Measurements from ENCODE around the gene RRP8. TPM values are rescaled to one million over a fixed set of nuclear protein-coding genes. Genes with fewer than 3 reads are reported as not detected.
A peak's percentile ranks its signal among the peaks of the same experiment; 100 is the strongest.

Gene RRP8
- total and polyA plus RNA-seq, 2 experiments from 2014 or later = 15.3 to 26.1 TPM

- Histone ChIP-seq H2AFZ (no peak overlapping the region), H3K27ac (no peak overlapping the region), H3K27me3 (no peaks in the 10 kb centered on the region), H3K4me1 (ENCODE audit: insufficient read depth) (no peaks in the 10 kb centered on the region), H3K9me3 (ENCODE audit: low read depth) (peaks cover 10% of the 10 kb centered on the region), H3K36me3 (replicated peaks; ENCODE audit: insufficient read depth, low read depth) (no peaks in the 10 kb centered on the region), H3K9me2 (replicated peaks; ENCODE audit: insufficient read depth) (no peaks in the 10 kb centered on the region), H3K4me3 (no peak overlapping the region), H3K79me2 (no peaks in the 10 kb centered on the region), H4K20me1 (ENCODE audit: insufficient read depth, poor library complexity, severe bottlenecking) (no peaks in the 10 kb centered on the region), H3K4me2 (no peak overlapping the region)
- 86% methylated on average over 1 of the region's 1 CpG for WGBS (ENCODE audit: low lambda C conversion rate, missing lambda C conversion rate)
- no peak for TF ChIP-seq CTCF (IDR thresholded peaks at IDR 0.05; ENCODE audit: poor library complexity)
- TF ChIP-seq EZH2phosphoT487 (IDR thresholded peaks at IDR 0.05; ENCODE audit: low read depth, severe bottlenecking, unreplicated experiment) = no peak
- no peak for TF ChIP-seq EZH2 (IDR thresholded peaks at IDR 0.05; ENCODE audit: borderline replicate concordance)
- no peak for DNase-seq (ENCODE audit: low spot score)
Observed at GRCh38 chr11:6588018-6588417, 15.4 kb downstream of the RRP8 start.

- DNase-seq (ENCODE audit: low spot score) = no peak
- no peak overlapping the region for H3K4me2 ChIP-seq
- TF ChIP-seq CTCF (IDR thresholded peaks at IDR 0.05; ENCODE audit: poor library complexity) = no peak
- no peak for TF ChIP-seq EZH2 (IDR thresholded peaks at IDR 0.05; ENCODE audit: borderline replicate concordance)
- no peak for TF ChIP-seq EZH2phosphoT487 (IDR thresholded peaks at IDR 0.05; ENCODE audit: low read depth, severe bottlenecking, unreplicated experiment)
- no peaks in the 10 kb centered on the region for H3K27me3 ChIP-seq
- peaks cover 10% of the 10 kb centered on the region for H3K9me3 ChIP-seq (ENCODE audit: low read depth)
- H2AFZ ChIP-seq = no peak overlapping the region
- no peaks in the 10 kb centered on the region for H3K36me3 ChIP-seq (replicated peaks; ENCODE audit: insufficient read depth, low read depth)
- 87% methylated on average over 11 of the region's 11 CpGs for WGBS (ENCODE audit: low lambda C conversion rate, missing lambda C conversion rate)
- H3K4me3 ChIP-seq = no peak overlapping the region
- no peaks in the 10 kb centered on the region for H4K20me1 ChIP-seq (ENCODE audit: insufficient read depth, poor library complexity, severe bottlenecking)
- H3K4me1 ChIP-seq (ENCODE audit: insufficient read depth) = no peaks in the 10 kb centered on the region
- H3K27ac ChIP-seq = no peak overlapping the region
- no peaks in the 10 kb centered on the region for H3K79me2 ChIP-seq
- no peaks in the 10 kb centered on the region for H3K9me2 ChIP-seq (replicated peaks; ENCODE audit: insufficient read depth)
Observed at GRCh38 chr11:6587360-6587953, 16.0 kb downstream of the RRP8 start.

- H3K9me2 ChIP-seq (replicated peaks; ENCODE audit: insufficient read depth) = no peaks in the 10 kb centered on the region
- H3K27me3 ChIP-seq = no peaks in the 10 kb centered on the region
- H3K27ac ChIP-seq = no peak overlapping the region
- no peaks in the 10 kb centered on the region for H3K36me3 ChIP-seq (replicated peaks; ENCODE audit: insufficient read depth, low read depth)
- H3K9me3 ChIP-seq (ENCODE audit: low read depth) = peaks cover 10% of the 10 kb centered on the region
- peak overlapping the region; percentile 17 for H2AFZ ChIP-seq
- no peaks in the 10 kb centered on the region for H4K20me1 ChIP-seq (ENCODE audit: insufficient read depth, poor library complexity, severe bottlenecking)
- peak overlapping the region; percentile 78 for H3K4me2 ChIP-seq
- no peak for TF ChIP-seq EZH2phosphoT487 (IDR thresholded peaks at IDR 0.05; ENCODE audit: low read depth, severe bottlenecking, unreplicated experiment)
- no peak for TF ChIP-seq CTCF (IDR thresholded peaks at IDR 0.05; ENCODE audit: poor library complexity)
- no peak for TF ChIP-seq EZH2 (IDR thresholded peaks at IDR 0.05; ENCODE audit: borderline replicate concordance)
- no peaks in the 10 kb centered on the region for H3K79me2 ChIP-seq
- H3K4me1 ChIP-seq (ENCODE audit: insufficient read depth) = no peaks in the 10 kb centered on the region
- peak; percentile 47 for DNase-seq (ENCODE audit: low spot score)
- WGBS (ENCODE audit: low lambda C conversion rate, missing lambda C conversion rate) = 37% methylated on average over 25 of the region's 25 CpGs
- no peak overlapping the region for H3K4me3 ChIP-seq
Observed at GRCh38 chr11:6586434-6587359, 16.7 kb downstream of the RRP8 start.
